NT2/D1 (cell line): ENCODE measurements around the gene NT5C2.
"Not testable (repeated sequence)": the region's sequence is repeated elsewhere in the genome, so short reads cannot be mapped to it uniquely, and the experiment has no call there.

ENCODE experiments used
- SUZ12 ChIP-seq: IDR thresholded peaks from 2 replicates; pipeline ENCODE4 v1.6.1; 2011; ENCODE audit not compliant: insufficient read length, insufficient read depth; ENCODE audit errors: extremely low read depth
- YY1 ChIP-seq: IDR thresholded peaks from 2 replicates; pipeline ENCODE4 v1.6.1; 2011; ENCODE audit not compliant: insufficient read length, insufficient read depth
- ZNF274 ChIP-seq: IDR thresholded peaks from 2 replicates; pipeline ENCODE4 v1.6.1; 2011; ENCODE audit warnings: mild to moderate bottlenecking, low read depth, low read length

- TF ChIP-seq SUZ12, YY1, ZNF274: not testable (repeated sequence)
These were observed 25.5 kb downstream of the NT5C2 start for GRCh38 chr10:103167554-103167953.
